ENCODE measurements around the gene TM4SF4. TPM values are rescaled to one million over a fixed set of nuclear protein-coding genes. Genes with fewer than 3 reads are reported as not detected.

The TM4SF4 gene
- total and polyA plus RNA-seq, 8 donors, result 0.13 to 2.0 (median 0.21) TPM; not detected in 3

DNA sequence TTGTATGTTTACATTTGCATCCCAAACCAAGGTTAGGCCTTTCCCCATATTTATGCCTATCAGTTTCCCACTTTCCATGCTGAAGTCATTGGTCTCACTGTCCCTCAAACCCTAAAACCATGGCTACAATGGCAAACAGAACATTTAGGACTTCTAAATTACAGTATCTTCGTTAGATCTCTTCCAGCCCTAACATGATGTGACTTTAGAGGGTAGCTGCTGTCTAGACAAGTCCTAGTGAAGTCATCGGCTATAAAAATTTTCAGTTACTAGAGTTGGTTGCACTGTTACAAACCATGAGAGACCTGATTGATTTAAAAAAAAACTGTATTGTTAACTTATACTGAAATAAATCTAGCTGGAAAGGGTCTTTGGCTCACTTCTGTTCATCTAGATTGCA is 54.6 kb downstream of the TM4SF4 start:
- Histone ChIP-seq H3K9me3 (no peaks in the 10 kb centered on the region), H3K27me3 (no peaks in the 10 kb centered on the region), H3K27ac (peak overlapping the region in 1 of 2 donors; percentile 83), H3K4me3 (no peak overlapping the region), H3K36me3 (no peaks in the 10 kb centered on the region), H3K4me1 (peaks cover 8 to 25% of the 10 kb centered on the region in 2 donors)
- DNase-seq (no peak), ATAC-seq (no peak)
- intact Hi-C loops (cut with DNase I), result loop anchor here in 1 of 2 donors (5.0 to 10.0 kb wide), 2 partner anchors 128 to 186 kb away; partner anchors contain the start of gene WWTR1
- TF ChIP-seq CTCF (IDR thresholded peaks at IDR 0.05), result no peak

DNA sequence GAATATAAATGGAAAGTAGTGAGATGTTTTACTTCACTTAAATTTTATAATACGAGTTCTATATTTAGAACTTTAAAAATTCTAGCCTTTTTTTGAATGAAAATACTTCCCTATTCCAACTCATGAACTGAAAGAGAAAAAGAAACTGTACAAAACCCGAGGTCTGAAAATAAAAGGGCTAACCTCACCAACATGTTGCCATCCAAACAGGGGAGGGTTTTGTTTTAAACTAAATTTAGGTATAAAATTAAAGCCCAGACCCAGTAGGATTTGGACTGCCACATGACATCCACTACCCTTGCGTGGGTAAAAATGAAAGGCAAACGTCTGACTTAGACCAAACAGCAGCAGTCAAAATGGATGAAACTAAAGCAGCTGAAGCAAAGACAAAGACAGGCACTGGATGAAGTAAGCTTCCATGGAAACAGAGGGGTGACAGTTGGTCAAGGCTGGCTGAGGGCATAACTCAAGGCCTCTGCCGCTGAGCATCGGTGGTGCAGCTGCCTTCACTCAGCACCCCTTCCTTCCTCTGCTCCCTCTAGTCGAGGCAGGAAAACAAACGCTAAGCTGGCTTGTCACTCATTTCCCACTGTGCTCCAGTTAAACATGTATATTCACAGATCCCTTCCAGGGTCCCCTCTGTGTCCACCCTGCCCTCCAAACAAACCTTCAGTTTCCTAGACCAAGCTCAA is 58.1 kb downstream of the TM4SF4 start:
- no peak for TF ChIP-seq CTCF (IDR thresholded peaks at IDR 0.05)
- intact Hi-C loops (cut with DNase I), result no loop called here
- no peak for DNase-seq
- no peaks in the 10 kb centered on the region for H3K36me3 ChIP-seq
- H3K27ac ChIP-seq, result peak overlapping the region in 1 of 2 donors; percentile 0
- ATAC-seq, result no peak
- peak overlapping the region in 1 of 2 donors; percentile 5 for H3K4me3 ChIP-seq
- H3K9me3 ChIP-seq, result no peaks in the 10 kb centered on the region
- H3K27me3 ChIP-seq, result no peaks in the 10 kb centered on the region
- peaks cover 32 to 45% of the 10 kb centered on the region in 2 donors for H3K4me1 ChIP-seq

GRCh38 chr3:149534082-149534481 is 59.6 kb downstream of the TM4SF4 start:
- TF ChIP-seq CTCF (IDR thresholded peaks at IDR 0.05), result no peak
- intact Hi-C loops (cut with DNase I), result no loop called here
- ATAC-seq, result no peak
- peak overlapping the region; percentile 20 to 65 for H3K27ac ChIP-seq
- no peak overlapping the region for H3K4me3 ChIP-seq
- H3K36me3 ChIP-seq, result no peaks in the 10 kb centered on the region
- no peak for DNase-seq
- no peaks in the 10 kb centered on the region for H3K9me3 ChIP-seq
- H3K4me1 ChIP-seq, result peaks cover 27 to 36% of the 10 kb centered on the region in 2 donors
- no peaks in the 10 kb centered on the region for H3K27me3 ChIP-seq

- ATAC-seq (peak; percentile 79), DNase-seq (peak in 1 of 4 donors; percentile 65)
Observed at GRCh38 chr3:149534671-149535332, 60.3 kb downstream of the TM4SF4 start.

More at GRCh38 chr3:149534671-149535332, 60.3 kb downstream of the TM4SF4 start:
- Histone ChIP-seq H3K9me3 (no peaks in the 10 kb centered on the region), H3K27ac (peak overlapping the region; percentile 20 to 65), H3K4me1 (peaks cover 28 to 36% of the 10 kb centered on the region in 2 donors), H3K27me3 (no peaks in the 10 kb centered on the region), H3K36me3 (no peaks in the 10 kb centered on the region), H3K4me3 (no peak overlapping the region)
- no peak for TF ChIP-seq CTCF (IDR thresholded peaks at IDR 0.05)
- intact Hi-C loops (cut with DNase I), result no loop called here

Data from left lung (tissue), 10 donors.